ENCODE measurements around the gene NIM1K. TPM values are rescaled to one million over a fixed set of nuclear protein-coding genes. Genes with fewer than 3 reads are reported as not detected.
"Not testable (repeated sequence)": the region's sequence is repeated elsewhere in the genome, so short reads cannot be mapped to it uniquely, and the experiment has no call there.

NIM1K gene
- total RNA-seq, 1 donor: 0.43 TPM

DNA sequence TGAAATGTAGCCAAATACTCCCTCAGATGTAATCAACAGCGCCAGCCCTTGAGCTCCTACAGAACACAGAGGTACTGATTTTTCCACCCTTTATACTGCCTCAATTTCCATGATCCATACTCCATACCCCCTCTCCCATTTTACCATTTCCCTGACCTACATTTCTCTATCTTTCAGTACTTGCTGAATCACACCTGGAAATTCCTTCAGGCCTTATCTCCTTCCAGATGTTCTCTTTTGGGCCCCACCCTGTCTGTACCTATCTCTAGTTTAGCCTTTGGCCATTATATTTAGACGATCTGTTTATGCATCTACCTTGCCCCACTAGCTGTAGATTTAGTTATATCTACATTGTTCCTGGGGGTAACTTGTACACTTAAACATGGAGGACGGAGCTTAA, 5.5 kb downstream of the NIM1K start:
- no peak for DNase-seq (ENCODE audit: low read depth)
- H3K4me3 ChIP-seq (ENCODE audit: low read depth, low read length): no peak overlapping the region
- TF ChIP-seq, protein P1, sequence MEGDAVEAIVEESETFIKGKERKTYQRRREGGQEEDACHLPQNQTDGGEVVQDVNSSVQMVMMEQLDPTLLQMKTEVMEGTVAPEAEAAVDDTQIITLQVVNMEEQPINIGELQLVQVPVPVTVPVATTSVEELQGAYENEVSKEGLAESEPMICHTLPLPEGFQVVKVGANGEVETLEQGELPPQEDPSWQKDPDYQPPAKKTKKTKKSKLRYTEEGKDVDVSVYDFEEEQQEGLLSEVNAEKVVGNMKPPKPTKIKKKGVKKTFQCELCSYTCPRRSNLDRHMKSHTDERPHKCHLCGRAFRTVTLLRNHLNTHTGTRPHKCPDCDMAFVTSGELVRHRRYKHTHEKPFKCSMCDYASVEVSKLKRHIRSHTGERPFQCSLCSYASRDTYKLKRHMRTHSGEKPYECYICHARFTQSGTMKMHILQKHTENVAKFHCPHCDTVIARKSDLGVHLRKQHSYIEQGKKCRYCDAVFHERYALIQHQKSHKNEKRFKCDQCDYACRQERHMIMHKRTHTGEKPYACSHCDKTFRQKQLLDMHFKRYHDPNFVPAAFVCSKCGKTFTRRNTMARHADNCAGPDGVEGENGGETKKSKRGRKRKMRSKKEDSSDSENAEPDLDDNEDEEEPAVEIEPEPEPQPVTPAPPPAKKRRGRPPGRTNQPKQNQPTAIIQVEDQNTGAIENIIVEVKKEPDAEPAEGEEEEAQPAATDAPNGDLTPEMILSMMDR (IDR thresholded peaks at IDR 0.05; ENCODE audit: insufficient read depth, low read depth, low read length): no peak

DNA sequence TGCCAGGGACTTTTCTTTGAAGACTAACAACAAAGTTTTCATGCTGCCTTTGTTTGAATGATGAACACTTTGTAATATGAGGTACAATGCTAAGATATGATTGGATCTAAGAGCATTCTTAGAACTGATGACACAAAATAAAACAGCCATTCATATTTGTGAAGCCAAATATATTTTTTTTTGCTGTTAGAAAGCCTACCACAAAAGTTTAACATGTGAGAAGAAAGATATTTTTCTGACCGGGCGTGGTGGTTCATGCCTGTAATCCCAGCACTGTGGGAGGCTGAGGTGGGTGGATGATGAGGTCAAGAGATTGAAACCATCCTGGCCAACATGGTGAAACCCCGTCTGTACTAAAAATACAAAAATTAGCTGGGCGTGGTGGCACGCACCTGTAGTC, 9.4 kb downstream of the NIM1K start:
- H3K4me3 ChIP-seq (ENCODE audit: low read depth, low read length): not testable (repeated sequence)

DNA sequence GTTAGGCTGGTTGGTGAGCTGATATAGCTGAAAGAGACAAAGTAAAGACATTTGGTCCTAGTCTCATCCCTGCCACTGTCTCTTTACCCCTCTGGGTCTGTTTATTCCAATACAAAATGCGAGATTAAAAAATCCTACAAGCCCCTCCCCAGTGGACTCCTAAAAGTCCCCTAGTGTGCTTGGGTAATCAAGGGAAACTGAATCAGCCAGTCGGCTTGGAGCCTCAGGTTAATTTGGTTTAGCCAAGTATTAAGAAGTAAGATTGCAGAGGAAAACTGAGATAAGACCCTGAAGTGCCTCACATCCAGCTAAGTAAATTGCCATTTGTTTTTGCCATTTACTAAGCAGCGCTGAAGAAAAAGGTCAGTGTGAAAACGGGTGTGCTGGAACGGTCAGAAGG, 10.4 kb downstream of the NIM1K start:
- no peak overlapping the region for H3K4me3 ChIP-seq (ENCODE audit: low read depth, low read length)
- TF ChIP-seq, protein P1 (IDR thresholded peaks at IDR 0.05; ENCODE audit: insufficient read depth, low read depth, low read length): no peak
- no peak for DNase-seq (ENCODE audit: low read depth)

More for the DNA sequence above, 9.4 kb downstream of the NIM1K start:
- not testable (repeated sequence) for DNase-seq (ENCODE audit: low read depth)

DNA sequence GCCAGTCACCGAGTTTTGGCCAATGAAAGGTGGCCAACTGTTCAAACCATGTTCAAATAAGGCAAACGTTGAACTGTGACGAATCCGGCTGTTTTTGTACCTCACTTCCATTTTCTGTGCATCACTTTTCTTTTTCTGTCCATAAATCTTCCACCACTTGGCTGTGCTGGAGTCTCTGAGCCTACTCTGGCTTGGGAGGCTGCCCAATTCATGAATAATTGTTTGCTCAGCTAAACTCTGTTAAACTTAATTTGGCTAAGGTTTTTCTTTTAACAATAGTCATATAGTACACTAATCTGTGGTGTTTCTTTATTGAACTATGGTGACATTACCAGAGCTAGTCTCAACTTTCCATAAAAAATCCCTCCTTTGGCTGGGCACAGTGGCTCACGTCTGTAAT, 11.3 kb downstream of the NIM1K start:
- no peak for DNase-seq (ENCODE audit: low read depth)
- TF ChIP-seq, protein P1 (IDR thresholded peaks at IDR 0.05; ENCODE audit: insufficient read depth, low read depth, low read length): no peak
- no peak overlapping the region for H3K4me3 ChIP-seq (ENCODE audit: low read depth, low read length)

DNA sequence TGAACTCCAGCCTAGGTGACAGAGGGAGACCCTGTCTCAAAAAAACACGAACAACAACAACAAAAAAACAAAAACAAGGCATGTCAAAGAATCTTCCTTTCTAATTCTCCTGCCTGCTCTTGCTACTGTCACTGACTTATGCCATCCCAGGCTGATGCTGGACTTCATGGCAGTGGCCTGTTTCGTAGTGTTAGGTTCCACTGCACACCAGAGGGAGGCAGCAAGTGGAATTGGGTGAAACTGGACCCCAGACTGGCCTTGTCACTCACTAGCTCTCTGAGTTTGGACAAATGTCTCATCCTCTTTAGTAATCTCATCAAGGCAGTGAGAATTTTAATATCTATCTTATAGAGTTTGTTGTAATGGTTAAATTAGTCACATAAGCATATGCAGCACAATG, 12.9 kb downstream of the NIM1K start:
- TF ChIP-seq, protein P1 (IDR thresholded peaks at IDR 0.05; ENCODE audit: insufficient read depth, low read depth, low read length): no peak
- H3K4me3 ChIP-seq (ENCODE audit: low read depth, low read length): no peak overlapping the region
- DNase-seq (ENCODE audit: low read depth): no peak

DNA sequence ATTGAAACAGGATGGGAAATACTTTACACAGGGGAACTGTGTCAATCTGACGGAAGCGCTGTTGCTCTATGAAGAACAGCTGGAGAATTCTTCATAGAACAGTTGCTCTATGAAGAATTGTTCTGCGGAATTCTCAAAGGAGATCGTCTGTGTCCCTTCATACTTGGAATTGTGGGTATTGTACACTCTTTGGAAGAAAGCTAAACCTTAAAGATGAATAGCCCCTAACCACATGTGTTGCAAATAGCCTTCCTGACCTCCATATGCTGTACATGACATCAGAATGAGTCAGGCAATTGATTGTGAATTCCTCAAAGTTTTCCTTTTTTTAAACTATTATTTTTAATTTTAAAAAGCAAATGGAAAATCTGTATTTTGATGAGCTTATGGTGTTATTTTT, 15.6 kb downstream of the NIM1K start:
- no peak for DNase-seq (ENCODE audit: low read depth)
- no peak overlapping the region for H3K4me3 ChIP-seq (ENCODE audit: low read depth, low read length)
- TF ChIP-seq, protein P1 (IDR thresholded peaks at IDR 0.05; ENCODE audit: insufficient read depth, low read depth, low read length): no peak

DNA sequence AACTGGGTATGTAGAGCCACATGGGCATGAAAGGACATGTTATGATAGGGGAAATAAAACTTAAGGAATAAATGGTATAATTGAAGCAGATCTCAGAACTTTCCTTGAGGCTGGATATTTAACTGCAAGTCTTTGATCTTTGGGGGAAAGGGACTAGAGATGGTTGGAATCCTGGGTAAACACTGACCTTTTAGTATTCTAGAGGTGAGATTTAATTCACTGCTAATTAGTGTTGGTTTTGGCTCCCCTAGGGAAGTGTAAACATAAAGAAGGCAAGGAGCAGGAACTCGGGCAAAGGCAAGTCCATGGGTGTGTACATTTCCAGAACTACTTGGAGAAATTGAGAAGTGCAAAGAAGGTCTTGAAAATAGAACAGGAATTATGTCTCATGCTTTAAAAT, 16.6 kb downstream of the NIM1K start:
- no peak for DNase-seq (ENCODE audit: low read depth)
- no peak overlapping the region for H3K4me3 ChIP-seq (ENCODE audit: low read depth, low read length)
- TF ChIP-seq, protein P1 (IDR thresholded peaks at IDR 0.05; ENCODE audit: insufficient read depth, low read depth, low read length): no peak
